Bone marrow (tissue), 2 donors: Measurements from ENCODE around the gene NME2.
A peak's percentile ranks its signal among the peaks of the same experiment; 100 is the strongest.
"Not testable (repeated sequence)": the region's sequence is repeated elsewhere in the genome, so short reads cannot be mapped to it uniquely, and the experiment has no call there.

Source experiments
- DNase-seq, 2 donors: peaks; one replicate each; lab custom pipeline; 2025; lab: John Stamatoyannopoulos, UW

NME2 gene

GRCh38 chr17:51166198-51166986 is at the start of gene NME2:
TSS of gene NME2 (plus strand) at chr17:51166411. CDS start at chr17:51166831, 420 bp downstream.
- DNase-seq = peak; percentile 55 to 66

GRCh38 chr17:51118330-51119195 is 47.6 kb upstream of the NME2 start:
- no peak for DNase-seq

GRCh38 chr17:51119415-51120356 is 46.5 kb upstream of the NME2 start:
- peak; percentile 20 to 31 for DNase-seq

- peak in 1 of 2 donors; percentile 91 for DNase-seq
These were observed 45.9 kb upstream of the NME2 start for GRCh38 chr17:51120357-51120738.

- peak; percentile 80 to 92 for DNase-seq
These were observed 45.2 kb upstream of the NME2 start, which contains the start of gene SPAG9 for GRCh38 chr17:51120739-51121619. TSS of gene SPAG9 (minus strand) at chr17:51120868. CDS start at chr17:51120656, 212 bp downstream.

GRCh38 chr17:51121620-51122472 is 44.4 kb upstream of the NME2 start:
- DNase-seq = peak; percentile 76 to 86

- not testable (repeated sequence) for DNase-seq
These were observed 43.6 kb upstream of the NME2 start for GRCh38 chr17:51122473-51123115.

GRCh38 chr17:51124640-51125503 is 41.3 kb upstream of the NME2 start:
- DNase-seq = no peak

- peak in 1 of 2 donors; percentile 10 for DNase-seq
These were observed 38.1 kb upstream of the NME2 start for GRCh38 chr17:51128076-51128475.

GRCh38 chr17:51132964-51133319 is 33.3 kb upstream of the NME2 start:
- no peak for DNase-seq

- DNase-seq = no peak
These were observed 32.8 kb upstream of the NME2 start for GRCh38 chr17:51133365-51133764.

GRCh38 chr17:51135956-51136355 is 30.3 kb upstream of the NME2 start:
- DNase-seq = no peak

GRCh38 chr17:51142597-51142996 is 23.6 kb upstream of the NME2 start:
- no peak for DNase-seq

- DNase-seq = no peak
These were observed 21.8 kb upstream of the NME2 start for GRCh38 chr17:51144266-51145022.

GRCh38 chr17:51147650-51148049 is 18.6 kb upstream of the NME2 start:
- DNase-seq = no peak

- no peak for DNase-seq
These were observed 17.0 kb upstream of the NME2 start for GRCh38 chr17:51149163-51149562.

GRCh38 chr17:51150932-51151331 is 15.3 kb upstream of the NME2 start:
- no peak for DNase-seq
